ENCODE data around the gene NID2.

NID2 gene

DNA sequence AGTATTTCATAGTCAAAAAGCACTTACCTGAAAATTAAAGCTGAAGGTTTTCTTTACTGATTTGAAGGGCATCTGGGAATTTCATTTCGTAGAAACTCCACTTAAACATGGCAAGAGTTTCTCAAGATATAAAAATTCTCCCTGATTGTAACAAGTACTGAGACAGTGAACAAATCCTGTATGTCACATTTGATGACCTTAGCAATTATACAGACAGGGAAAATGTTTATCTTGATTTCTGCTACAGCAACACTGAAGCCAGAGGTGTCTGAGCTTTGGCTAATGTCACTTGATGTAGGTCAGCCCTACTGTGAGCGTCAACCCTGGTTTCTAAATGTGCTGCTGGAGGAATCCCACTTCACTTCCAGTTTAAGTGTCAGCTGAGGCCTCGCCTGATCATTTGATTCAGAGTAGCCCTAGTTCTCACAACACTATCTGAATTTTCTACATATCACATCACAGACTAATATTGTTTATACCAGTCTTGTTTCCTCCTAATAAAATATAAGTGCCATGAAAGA lies 58.6 kb downstream of the NID2 start (continued):
- TF ChIP-seq, protein P1, sequence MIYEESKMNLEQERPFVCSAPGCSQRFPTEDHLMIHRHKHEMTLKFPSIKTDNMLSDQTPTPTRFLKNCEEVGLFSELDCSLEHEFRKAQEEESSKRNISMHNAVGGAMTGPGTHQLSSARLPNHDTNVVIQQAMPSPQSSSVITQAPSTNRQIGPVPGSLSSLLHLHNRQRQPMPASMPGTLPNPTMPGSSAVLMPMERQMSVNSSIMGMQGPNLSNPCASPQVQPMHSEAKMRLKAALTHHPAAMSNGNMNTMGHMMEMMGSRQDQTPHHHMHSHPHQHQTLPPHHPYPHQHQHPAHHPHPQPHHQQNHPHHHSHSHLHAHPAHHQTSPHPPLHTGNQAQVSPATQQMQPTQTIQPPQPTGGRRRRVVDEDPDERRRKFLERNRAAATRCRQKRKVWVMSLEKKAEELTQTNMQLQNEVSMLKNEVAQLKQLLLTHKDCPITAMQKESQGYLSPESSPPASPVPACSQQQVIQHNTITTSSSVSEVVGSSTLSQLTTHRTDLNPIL (CRISPR knock-in tag; IDR thresholded peaks at IDR 0.05; ENCODE audit: low read depth), result no peak
- TF ChIP-seq ZFP3 (CRISPR knock-in tag; IDR thresholded peaks at IDR 0.05), result no peak

DNA sequence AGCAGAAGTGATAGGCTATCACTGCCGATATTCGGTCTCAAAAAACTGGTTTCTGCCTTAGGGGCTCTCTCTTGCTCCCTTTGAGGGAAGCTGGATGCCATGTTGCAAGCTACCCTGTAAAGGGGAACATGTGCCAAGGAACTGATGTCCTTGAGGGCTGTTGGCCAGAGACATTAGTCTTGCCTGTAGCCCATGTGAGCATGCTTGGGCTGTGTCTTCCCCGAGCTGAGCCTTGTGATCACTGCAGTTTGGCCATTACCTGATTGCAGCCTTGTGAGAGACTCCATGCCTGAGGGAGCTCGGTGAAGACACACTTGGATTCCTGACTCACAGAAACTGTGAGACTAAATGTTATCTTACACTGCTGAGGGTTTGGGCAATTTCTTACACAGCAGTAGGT lies 60.7 kb downstream of the NID2 start:
- ATAC-seq, result no peak
- TF ChIP-seq ZFP3 (CRISPR knock-in tag; IDR thresholded peaks at IDR 0.05) (no peak), RARB (CRISPR knock-in tag; IDR thresholded peaks at IDR 0.05) (no peak), ARNTL (CRISPR knock-in tag; IDR thresholded peaks at IDR 0.05; ENCODE audit: borderline replicate concordance, low read depth) (no peak), BACH2 (CRISPR knock-in tag; IDR thresholded peaks at IDR 0.05; ENCODE audit: borderline replicate concordance) (no peak), ZNF70 (CRISPR knock-in tag; IDR thresholded peaks at IDR 0.05) (no peak), ISL1 (CRISPR knock-in tag; IDR thresholded peaks at IDR 0.05) (no peak), CSDC2 (CRISPR knock-in tag; IDR thresholded peaks at IDR 0.05) (no peak)
- TF ChIP-seq, protein P2, sequence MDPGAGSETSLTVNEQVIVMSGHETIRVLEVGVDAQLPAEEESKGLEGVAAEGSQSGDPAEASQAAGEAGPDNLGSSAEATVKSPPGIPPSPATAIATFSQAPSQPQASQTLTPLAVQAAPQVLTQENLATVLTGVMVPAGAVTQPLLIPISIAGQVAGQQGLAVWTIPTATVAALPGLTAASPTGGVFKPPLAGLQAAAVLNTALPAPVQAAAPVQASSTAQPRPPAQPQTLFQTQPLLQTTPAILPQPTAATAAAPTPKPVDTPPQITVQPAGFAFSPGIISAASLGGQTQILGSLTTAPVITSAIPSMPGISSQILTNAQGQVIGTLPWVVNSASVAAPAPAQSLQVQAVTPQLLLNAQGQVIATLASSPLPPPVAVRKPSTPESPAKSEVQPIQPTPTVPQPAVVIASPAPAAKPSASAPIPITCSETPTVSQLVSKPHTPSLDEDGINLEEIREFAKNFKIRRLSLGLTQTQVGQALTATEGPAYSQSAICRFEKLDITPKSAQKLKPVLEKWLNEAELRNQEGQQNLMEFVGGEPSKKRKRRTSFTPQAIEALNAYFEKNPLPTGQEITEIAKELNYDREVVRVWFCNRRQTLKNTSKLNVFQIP (CRISPR knock-in tag; IDR thresholded peaks at IDR 0.05; ENCODE audit: borderline replicate concordance, low read depth), result no peak
- TF ChIP-seq, protein P3, sequence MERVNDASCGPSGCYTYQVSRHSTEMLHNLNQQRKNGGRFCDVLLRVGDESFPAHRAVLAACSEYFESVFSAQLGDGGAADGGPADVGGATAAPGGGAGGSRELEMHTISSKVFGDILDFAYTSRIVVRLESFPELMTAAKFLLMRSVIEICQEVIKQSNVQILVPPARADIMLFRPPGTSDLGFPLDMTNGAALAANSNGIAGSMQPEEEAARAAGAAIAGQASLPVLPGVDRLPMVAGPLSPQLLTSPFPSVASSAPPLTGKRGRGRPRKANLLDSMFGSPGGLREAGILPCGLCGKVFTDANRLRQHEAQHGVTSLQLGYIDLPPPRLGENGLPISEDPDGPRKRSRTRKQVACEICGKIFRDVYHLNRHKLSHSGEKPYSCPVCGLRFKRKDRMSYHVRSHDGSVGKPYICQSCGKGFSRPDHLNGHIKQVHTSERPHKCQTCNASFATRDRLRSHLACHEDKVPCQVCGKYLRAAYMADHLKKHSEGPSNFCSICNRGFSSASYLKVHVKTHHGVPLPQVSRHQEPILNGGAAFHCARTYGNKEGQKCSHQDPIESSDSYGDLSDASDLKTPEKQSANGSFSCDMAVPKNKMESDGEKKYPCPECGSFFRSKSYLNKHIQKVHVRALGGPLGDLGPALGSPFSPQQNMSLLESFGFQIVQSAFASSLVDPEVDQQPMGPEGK (CRISPR knock-in tag; IDR thresholded peaks at IDR 0.05; ENCODE audit: borderline replicate concordance), result no peak
- TF ChIP-seq, protein P4, sequence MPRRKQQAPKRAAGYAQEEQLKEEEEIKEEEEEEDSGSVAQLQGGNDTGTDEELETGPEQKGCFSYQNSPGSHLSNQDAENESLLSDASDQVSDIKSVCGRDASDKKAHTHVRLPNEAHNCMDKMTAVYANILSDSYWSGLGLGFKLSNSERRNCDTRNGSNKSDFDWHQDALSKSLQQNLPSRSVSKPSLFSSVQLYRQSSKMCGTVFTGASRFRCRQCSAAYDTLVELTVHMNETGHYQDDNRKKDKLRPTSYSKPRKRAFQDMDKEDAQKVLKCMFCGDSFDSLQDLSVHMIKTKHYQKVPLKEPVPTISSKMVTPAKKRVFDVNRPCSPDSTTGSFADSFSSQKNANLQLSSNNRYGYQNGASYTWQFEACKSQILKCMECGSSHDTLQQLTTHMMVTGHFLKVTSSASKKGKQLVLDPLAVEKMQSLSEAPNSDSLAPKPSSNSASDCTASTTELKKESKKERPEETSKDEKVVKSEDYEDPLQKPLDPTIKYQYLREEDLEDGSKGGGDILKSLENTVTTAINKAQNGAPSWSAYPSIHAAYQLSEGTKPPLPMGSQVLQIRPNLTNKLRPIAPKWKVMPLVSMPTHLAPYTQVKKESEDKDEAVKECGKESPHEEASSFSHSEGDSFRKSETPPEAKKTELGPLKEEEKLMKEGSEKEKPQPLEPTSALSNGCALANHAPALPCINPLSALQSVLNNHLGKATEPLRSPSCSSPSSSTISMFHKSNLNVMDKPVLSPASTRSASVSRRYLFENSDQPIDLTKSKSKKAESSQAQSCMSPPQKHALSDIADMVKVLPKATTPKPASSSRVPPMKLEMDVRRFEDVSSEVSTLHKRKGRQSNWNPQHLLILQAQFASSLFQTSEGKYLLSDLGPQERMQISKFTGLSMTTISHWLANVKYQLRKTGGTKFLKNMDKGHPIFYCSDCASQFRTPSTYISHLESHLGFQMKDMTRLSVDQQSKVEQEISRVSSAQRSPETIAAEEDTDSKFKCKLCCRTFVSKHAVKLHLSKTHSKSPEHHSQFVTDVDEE (CRISPR knock-in tag; IDR thresholded peaks at IDR 0.05), result no peak

DNA sequence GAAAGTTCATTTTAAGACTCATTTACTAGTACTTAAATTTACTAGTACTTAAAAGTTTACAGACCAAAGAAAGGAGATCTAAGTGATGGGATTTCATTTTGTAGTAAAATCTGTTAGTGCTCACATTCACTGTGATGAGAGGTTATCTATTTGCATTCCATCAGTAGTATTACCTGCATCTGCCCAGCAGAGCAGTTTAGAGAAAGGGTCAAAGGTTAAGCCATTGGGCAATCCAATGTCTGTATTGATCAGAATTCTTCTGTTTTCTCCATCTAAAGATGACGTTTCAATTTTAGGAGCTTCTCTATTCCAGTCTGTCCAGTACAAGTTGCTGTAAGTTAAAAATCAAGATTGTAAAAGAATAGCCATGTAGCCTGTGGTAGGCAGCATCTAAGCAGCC lies 61.2 kb downstream of the NID2 start:
- TF ChIP-seq RARB (CRISPR knock-in tag; IDR thresholded peaks at IDR 0.05), result no peak
- no peak for TF ChIP-seq ARNTL (CRISPR knock-in tag; IDR thresholded peaks at IDR 0.05; ENCODE audit: borderline replicate concordance, low read depth)
- TF ChIP-seq SNAI2 (CRISPR knock-in tag; IDR thresholded peaks at IDR 0.05), result no peak
- TF ChIP-seq ZNF565 (CRISPR knock-in tag; conservative IDR thresholded peaks at IDR 0.05; ENCODE audit: low read depth), result no peak
- no peak for ATAC-seq

DNA sequence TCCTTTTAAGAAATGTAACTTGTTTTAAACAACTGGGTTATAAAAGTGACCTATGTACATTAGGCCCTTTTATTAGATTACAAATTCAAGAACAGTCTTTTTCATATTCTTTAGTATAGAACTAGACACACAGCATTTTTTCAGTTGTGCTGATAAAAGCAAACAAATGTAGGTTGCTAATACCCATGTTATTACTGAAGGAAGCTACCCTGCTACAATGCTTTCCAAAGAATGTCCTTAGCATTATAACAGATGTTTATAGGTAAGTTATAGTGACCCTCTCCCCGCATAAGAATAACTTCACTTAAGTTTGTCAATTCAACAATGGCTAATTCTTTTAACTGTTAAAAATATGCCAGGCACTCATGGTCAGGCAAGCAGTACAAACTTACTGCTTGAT lies 61.6 kb downstream of the NID2 start:
- no peak for ATAC-seq
- TF ChIP-seq ZNF70 (CRISPR knock-in tag; IDR thresholded peaks at IDR 0.05), result no peak
- TF ChIP-seq ARNTL (CRISPR knock-in tag; IDR thresholded peaks at IDR 0.05; ENCODE audit: borderline replicate concordance, low read depth), result no peak
- no peak for TF ChIP-seq ZFP3 (CRISPR knock-in tag; IDR thresholded peaks at IDR 0.05)
- TF ChIP-seq ZC3H10 (CRISPR knock-in tag; IDR thresholded peaks at IDR 0.05), result no peak
- TF ChIP-seq ZFP30 (CRISPR knock-in tag; IDR thresholded peaks at IDR 0.05), result no peak
- no peak for TF ChIP-seq OSR1 (CRISPR knock-in tag; IDR thresholded peaks at IDR 0.05)
- no peak for TF ChIP-seq ZNF565 (CRISPR knock-in tag; conservative IDR thresholded peaks at IDR 0.05; ENCODE audit: low read depth)

DNA sequence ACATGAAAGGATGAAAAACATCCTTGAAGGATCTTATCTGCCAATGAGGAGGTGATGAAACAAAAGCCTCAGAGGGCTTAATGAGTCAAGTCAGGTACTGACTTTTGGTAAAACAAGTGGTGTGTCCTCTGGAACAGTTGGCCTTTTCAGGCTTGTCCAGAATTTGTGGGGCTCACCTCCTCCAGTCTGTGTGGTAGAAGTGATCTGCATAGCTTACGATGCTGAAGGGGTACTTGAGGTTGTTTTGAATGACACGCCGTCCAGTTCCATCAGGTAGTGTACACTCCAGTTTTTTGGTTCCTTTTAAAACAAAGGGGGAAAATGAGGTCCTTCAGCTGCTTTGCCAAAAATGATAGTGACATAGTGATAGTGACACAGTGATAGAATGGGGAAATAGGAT lies 62.5 kb downstream of the NID2 start:
- no peak for TF ChIP-seq ZNF8 (CRISPR knock-in tag; IDR thresholded peaks at IDR 0.05)
- TF ChIP-seq ARNTL (CRISPR knock-in tag; IDR thresholded peaks at IDR 0.05; ENCODE audit: borderline replicate concordance, low read depth), result no peak
- no peak for TF ChIP-seq CSDC2 (CRISPR knock-in tag; IDR thresholded peaks at IDR 0.05)
- TF ChIP-seq TOX (CRISPR knock-in tag; IDR thresholded peaks at IDR 0.05; ENCODE audit: borderline replicate concordance), result no peak
- TF ChIP-seq, protein P4 (CRISPR knock-in tag; IDR thresholded peaks at IDR 0.05), result no peak
- TF ChIP-seq TCF4 (CRISPR knock-in tag; IDR thresholded peaks at IDR 0.05; ENCODE audit: borderline replicate concordance), result no peak
- TF ChIP-seq, protein P1 (CRISPR knock-in tag; IDR thresholded peaks at IDR 0.05; ENCODE audit: low read depth), result no peak
- ATAC-seq, result no peak
